Measurements from ENCODE around the gene AMY1C. TPM values are rescaled to one million over a fixed set of nuclear protein-coding genes. Genes with fewer than 3 reads are reported as not detected.
A peak's percentile ranks its signal among the peaks of the same experiment; 100 is the strongest.
"Not testable (repeated sequence)": the region's sequence is repeated elsewhere in the genome, so short reads cannot be mapped to it uniquely, and the experiment has no call there.

The AMY1C gene
- not detected for polyA plus RNA-seq

DNA sequence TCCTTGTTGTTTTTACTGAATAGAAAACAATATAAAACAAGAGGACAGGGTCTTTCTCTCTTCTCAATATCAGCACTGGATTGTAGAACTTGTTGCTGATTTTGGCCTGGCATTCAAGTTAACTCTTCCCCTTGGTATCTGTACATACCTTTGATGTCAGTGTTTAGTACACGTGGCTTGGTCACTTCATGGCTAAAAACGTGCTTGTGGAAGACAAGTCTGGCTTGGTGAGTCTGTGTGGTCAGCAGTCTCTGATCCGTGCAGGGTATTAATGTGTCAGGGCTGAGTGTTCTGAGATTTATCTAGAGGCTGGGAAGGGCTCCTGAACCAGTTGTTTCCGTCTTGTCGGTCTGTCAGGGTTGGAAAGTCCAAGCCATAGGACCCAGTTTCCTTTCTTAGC lies at the start of gene AMY1C:
Gene AMY1C, plus strand, starts transcription at position 301 of the 400 bp plus-strand sequence. CDS start 572 bp downstream, outside the sequence.
- H3K27me3 Mint-ChIP-seq, H3K4me3 Mint-ChIP-seq, H3K27ac Mint-ChIP-seq, H3K4me1 Mint-ChIP-seq, H3K36me3 Mint-ChIP-seq, H3K9me3 Mint-ChIP-seq: not testable (repeated sequence)

DNA sequence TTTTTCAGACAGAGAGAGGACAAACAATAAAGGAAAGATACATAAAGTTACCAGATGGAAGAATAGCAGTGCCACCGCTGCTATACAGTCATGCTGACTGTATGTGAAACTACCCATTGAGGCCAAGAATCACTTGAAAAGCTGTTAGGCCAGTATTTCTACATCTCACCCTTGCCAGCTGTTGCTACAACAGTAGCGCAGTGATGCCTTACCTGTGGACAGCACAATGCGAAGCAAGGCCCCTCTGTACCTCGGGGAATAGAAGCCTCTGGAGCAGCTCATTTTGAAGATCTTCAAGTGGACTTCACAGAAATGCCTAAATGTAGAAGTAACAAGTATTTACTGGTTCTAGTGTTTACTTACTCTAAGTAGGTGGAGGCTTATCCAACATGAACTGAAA lies 49.0 kb upstream of the AMY1C start:
- not testable (repeated sequence) for H3K27ac Mint-ChIP-seq, H3K4me3 Mint-ChIP-seq, H3K36me3 Mint-ChIP-seq, H3K4me1 Mint-ChIP-seq, H3K27me3 Mint-ChIP-seq, H3K9me3 Mint-ChIP-seq

GRCh38 chr1:103701256-103701655 lies 48.4 kb upstream of the AMY1C start:
- not testable (repeated sequence) for H3K27ac Mint-ChIP-seq, H3K36me3 Mint-ChIP-seq, H3K4me1 Mint-ChIP-seq, H3K4me3 Mint-ChIP-seq, H3K9me3 Mint-ChIP-seq, H3K27me3 Mint-ChIP-seq

- not testable (repeated sequence) for H3K4me3 Mint-ChIP-seq, H3K9me3 Mint-ChIP-seq, H3K27ac Mint-ChIP-seq, H3K4me1 Mint-ChIP-seq, H3K27me3 Mint-ChIP-seq, H3K36me3 Mint-ChIP-seq
Measured at GRCh38 chr1:103707670-103708069, 42.0 kb upstream of the AMY1C start.

DNA sequence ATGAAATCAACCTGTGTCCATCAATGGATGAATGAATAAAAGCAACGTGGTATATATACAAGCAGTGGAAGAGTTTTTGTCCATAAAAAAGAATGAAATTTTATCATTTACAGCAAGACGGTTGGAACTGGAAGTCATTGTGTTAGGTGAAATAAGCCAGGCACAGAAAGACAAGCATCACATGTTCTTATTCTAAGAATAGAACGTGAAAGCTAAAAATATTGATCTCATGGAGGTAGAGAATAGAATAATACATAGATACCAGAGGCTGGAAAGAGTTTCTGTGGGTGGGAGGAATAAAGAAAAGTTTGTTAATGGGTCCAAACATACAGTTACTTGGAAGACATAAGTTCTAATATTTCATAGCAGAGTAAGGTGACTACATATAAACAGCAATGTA lies 39.3 kb upstream of the AMY1C start:
- not testable (repeated sequence) for H3K4me3 Mint-ChIP-seq, H3K4me1 Mint-ChIP-seq, H3K27ac Mint-ChIP-seq, H3K27me3 Mint-ChIP-seq, H3K36me3 Mint-ChIP-seq, H3K9me3 Mint-ChIP-seq

DNA sequence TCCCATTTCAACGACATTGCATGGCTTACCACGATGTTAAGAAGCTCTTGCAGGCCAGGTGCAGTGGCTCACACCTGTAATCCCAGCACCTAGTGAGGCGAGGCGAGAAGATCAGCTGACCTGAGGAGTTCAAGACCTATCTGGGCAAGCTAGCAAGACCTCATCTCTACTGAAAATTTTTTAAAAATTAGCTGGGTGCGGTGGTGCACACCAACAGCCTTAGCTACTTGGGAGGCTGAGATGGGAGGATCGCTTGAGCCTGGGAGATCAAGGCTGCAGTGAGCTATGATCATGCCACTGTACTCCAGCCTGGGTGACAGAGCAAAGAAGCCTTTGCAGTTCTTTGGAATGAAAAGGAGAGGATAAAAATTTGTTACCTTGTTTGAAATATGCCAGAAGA lies 32.3 kb upstream of the AMY1C start:
- H3K27ac Mint-ChIP-seq: peak overlapping the region in 1 of 3 donors; percentile 77
- not testable (repeated sequence) for H3K9me3 Mint-ChIP-seq, H3K27me3 Mint-ChIP-seq, H3K4me3 Mint-ChIP-seq, H3K4me1 Mint-ChIP-seq, H3K36me3 Mint-ChIP-seq

DNA sequence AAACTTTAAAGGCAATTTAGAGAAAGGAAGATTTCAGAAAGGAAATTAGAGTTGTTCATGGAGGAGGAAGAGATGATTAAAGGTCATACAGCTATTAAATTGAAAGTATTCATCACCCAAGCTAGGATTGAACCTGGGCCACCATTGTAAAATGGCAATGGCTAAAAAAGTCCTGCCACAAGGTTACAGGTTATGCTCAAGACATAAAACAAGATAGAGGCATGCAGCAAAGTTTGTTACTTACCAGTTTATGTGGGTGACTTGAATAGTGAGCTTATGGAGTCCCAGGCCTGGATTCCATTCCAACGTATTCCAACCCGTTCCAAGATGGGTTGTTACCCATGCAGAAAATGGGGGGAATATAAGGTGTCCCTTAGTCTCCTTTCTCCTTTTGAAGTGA lies 28.2 kb upstream of the AMY1C start:
- not testable (repeated sequence) for H3K27ac Mint-ChIP-seq, H3K36me3 Mint-ChIP-seq, H3K4me3 Mint-ChIP-seq, H3K4me1 Mint-ChIP-seq, H3K9me3 Mint-ChIP-seq, H3K27me3 Mint-ChIP-seq

DNA sequence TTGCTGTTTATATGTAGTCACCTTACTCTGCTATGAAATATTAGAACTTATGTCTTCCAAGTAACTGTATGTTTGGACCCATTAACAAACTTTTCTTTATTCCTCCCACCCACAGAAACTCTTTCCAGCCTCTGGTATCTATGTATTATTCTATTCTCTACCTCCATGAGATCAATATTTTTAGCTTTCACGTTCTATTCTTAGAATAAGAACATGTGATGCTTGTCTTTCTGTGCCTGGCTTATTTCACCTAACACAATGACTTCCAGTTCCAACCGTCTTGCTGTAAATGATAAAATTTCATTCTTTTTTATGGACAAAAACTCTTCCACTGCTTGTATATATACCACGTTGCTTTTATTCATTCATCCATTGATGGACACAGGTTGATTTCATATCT lies 14.4 kb upstream of the AMY1C start:
- H3K36me3 Mint-ChIP-seq, H3K4me3 Mint-ChIP-seq, H3K9me3 Mint-ChIP-seq, H3K27me3 Mint-ChIP-seq, H3K27ac Mint-ChIP-seq, H3K4me1 Mint-ChIP-seq: not testable (repeated sequence)

GRCh38 chr1:103738031-103738430 lies 11.7 kb upstream of the AMY1C start:
- H3K27me3 Mint-ChIP-seq, H3K36me3 Mint-ChIP-seq, H3K4me1 Mint-ChIP-seq, H3K4me3 Mint-ChIP-seq, H3K27ac Mint-ChIP-seq, H3K9me3 Mint-ChIP-seq: not testable (repeated sequence)

- not testable (repeated sequence) for H3K4me3 Mint-ChIP-seq, H3K4me1 Mint-ChIP-seq, H3K27me3 Mint-ChIP-seq, H3K9me3 Mint-ChIP-seq, H3K36me3 Mint-ChIP-seq, H3K27ac Mint-ChIP-seq
Measured at GRCh38 chr1:103744449-103744848, 5.2 kb upstream of the AMY1C start.

- H3K4me1 Mint-ChIP-seq, H3K4me3 Mint-ChIP-seq, H3K27ac Mint-ChIP-seq, H3K36me3 Mint-ChIP-seq, H3K27me3 Mint-ChIP-seq, H3K9me3 Mint-ChIP-seq: not testable (repeated sequence)
Measured at GRCh38 chr1:103745040-103745439, 4.7 kb upstream of the AMY1C start.

- H3K27ac Mint-ChIP-seq, H3K4me3 Mint-ChIP-seq: not testable (repeated sequence)
Measured at GRCh38 chr1:103748273-103748672, 1.4 kb upstream of the AMY1C start.

GRCh38 chr1:103761896-103762295 lies 12.2 kb downstream of the AMY1C start:
- Mint-ChIP-seq H3K9me3 (peaks cover 0 to 3% (median 0%) of the 10 kb centered on the region in 3 donors), H3K4me1 (no peaks in the 10 kb centered on the region), H3K27me3 (no peaks in the 10 kb centered on the region), H3K27ac (no peak overlapping the region), H3K4me3 (no peak overlapping the region), H3K36me3 (no peaks in the 10 kb centered on the region)

More at GRCh38 chr1:103748273-103748672, 1.4 kb upstream of the AMY1C start:
- not testable (repeated sequence) for H3K27me3 Mint-ChIP-seq, H3K4me1 Mint-ChIP-seq, H3K36me3 Mint-ChIP-seq, H3K9me3 Mint-ChIP-seq

- Mint-ChIP-seq H3K4me3 (peak overlapping the region in 2 of 4 donors; percentile 30 to 40), H3K4me1 (peaks cover 18 to 28% (median 21%) of the 10 kb centered on the region in 3 donors), H3K27ac (no peak overlapping the region), H3K36me3 (peaks cover 1% of the 10 kb centered on the region), H3K27me3 (no peaks in the 10 kb centered on the region), H3K9me3 (peaks cover 0 to 2% (median 0%) of the 10 kb centered on the region in 3 donors)
Measured at GRCh38 chr1:103779932-103780331, 30.2 kb downstream of the AMY1C start.

DNA sequence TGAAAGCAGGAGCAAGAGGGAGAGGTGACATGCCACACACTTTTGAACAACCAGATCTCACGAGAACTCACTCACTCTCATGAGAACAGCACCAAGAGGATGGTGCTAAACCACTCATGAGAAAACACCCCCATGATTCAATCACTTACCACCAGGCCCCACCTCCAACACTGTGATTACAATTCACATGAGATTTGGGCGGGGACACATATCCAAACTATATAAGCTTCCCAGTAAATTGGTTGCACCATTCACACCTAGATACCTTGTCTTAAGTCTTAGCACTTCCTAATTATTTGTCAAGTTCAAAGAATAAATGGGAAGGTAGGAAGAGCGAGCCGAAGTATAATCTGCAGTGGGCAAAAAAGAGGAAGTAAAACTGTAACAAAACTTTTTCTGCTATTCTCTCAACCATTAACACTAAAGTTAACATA lies 34.3 kb downstream of the AMY1C start:
- Mint-ChIP-seq H3K4me3 (peak overlapping the region in 2 of 4 donors; percentile 29 to 32), H3K36me3 (peaks cover 1% of the 10 kb centered on the region), H3K27ac (no peak overlapping the region), H3K27me3 (no peaks in the 10 kb centered on the region), H3K9me3 (peaks cover 0 to 2% (median 0%) of the 10 kb centered on the region in 3 donors), H3K4me1 (peaks cover 18 to 27% (median 20%) of the 10 kb centered on the region in 3 donors)

- H3K9me3 Mint-ChIP-seq: peaks cover 0 to 2% (median 0%) of the 10 kb centered on the region in 3 donors
- H3K27me3 Mint-ChIP-seq: no peaks in the 10 kb centered on the region
- H3K27ac Mint-ChIP-seq: no peak overlapping the region
- H3K4me1 Mint-ChIP-seq: peaks cover 6 to 9% (median 7%) of the 10 kb centered on the region in 3 donors
- no peak overlapping the region for H3K4me3 Mint-ChIP-seq
- no peaks in the 10 kb centered on the region for H3K36me3 Mint-ChIP-seq
Measured at GRCh38 chr1:103788377-103788776, 38.7 kb downstream of the AMY1C start.

DNA sequence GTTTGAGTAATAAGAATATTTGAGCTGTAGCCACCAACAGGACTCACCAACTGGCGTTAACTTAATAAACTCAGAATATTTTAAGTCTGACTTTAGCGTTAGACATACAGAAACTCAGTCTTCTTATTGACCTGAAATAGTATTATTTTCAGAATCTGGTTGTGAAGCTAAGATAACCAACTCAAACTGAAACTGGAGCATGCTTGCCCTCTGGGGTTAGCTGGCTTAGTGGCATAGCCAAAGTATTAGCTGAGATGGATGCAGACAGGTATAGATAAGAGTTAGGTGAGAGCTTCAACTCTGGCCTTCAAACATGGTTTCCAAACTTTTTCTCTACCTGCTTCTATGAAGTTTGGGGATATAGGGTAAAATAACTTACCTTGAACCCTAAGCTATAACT lies 40.5 kb downstream of the AMY1C start:
- no peaks in the 10 kb centered on the region for H3K4me1 Mint-ChIP-seq
- H3K9me3 Mint-ChIP-seq: peaks cover 0 to 2% (median 0%) of the 10 kb centered on the region in 3 donors
- no peak overlapping the region for H3K27ac Mint-ChIP-seq
- no peaks in the 10 kb centered on the region for H3K27me3 Mint-ChIP-seq
- no peaks in the 10 kb centered on the region for H3K36me3 Mint-ChIP-seq
- no peak overlapping the region for H3K4me3 Mint-ChIP-seq

Data from IgD-negative memory B cell (primary cell).